ENCODE measurements around the gene VPS51.

Gene VPS51

GRCh38 chr11:65121865-65122696 is 26.1 kb downstream of the VPS51 start, which contains the start of the genes FAU and MRPL49:
TSS of gene FAU (minus strand) at chr11:65122134. CDS start at chr11:65121813, 321 bp downstream.
TSS of gene MRPL49 (plus strand) at chr11:65122321. CDS start at chr11:65122347, 26 bp downstream.
- DNase-seq: peak; percentile 98 to 99 (median 98)

GRCh38 chr11:65124480-65125196 is 28.6 kb downstream of the VPS51 start:
- no peak for DNase-seq

GRCh38 chr11:65125197-65126056 is 29.4 kb downstream of the VPS51 start:
- no peak for DNase-seq

- no peak for DNase-seq
Measured at GRCh38 chr11:65126624-65127274, 30.7 kb downstream of the VPS51 start.

GRCh38 chr11:65127473-65128181 is 31.6 kb downstream of the VPS51 start:
- DNase-seq: no peak

- no peak for DNase-seq
Measured at GRCh38 chr11:65128182-65129145, 32.5 kb downstream of the VPS51 start.

GRCh38 chr11:65129649-65130441 is 33.8 kb downstream of the VPS51 start:
- DNase-seq: no peak

GRCh38 chr11:65130631-65131416 is 34.8 kb downstream of the VPS51 start:
- DNase-seq: no peak

- DNase-seq: no peak
Measured at GRCh38 chr11:65131417-65131776, 35.4 kb downstream of the VPS51 start.

GRCh38 chr11:65131895-65132237 is 35.9 kb downstream of the VPS51 start:
- DNase-seq: no peak

- no peak for DNase-seq
Measured at GRCh38 chr11:65132238-65132987, 36.4 kb downstream of the VPS51 start.

- peak; percentile 39 to 65 (median 44) for DNase-seq
Measured at GRCh38 chr11:65132988-65133700, 37.1 kb downstream of the VPS51 start.

- peak in 1 of 3 donors; percentile 14 for DNase-seq
Measured at GRCh38 chr11:65133724-65134123, 37.7 kb downstream of the VPS51 start.

GRCh38 chr11:65134240-65134951 is 38.4 kb downstream of the VPS51 start, which contains the start of gene SYVN1:
TSS of gene SYVN1 (minus strand) at chr11:65134519. CDS start at chr11:65133601, 918 bp downstream.
- peak; percentile 90 to 95 (median 92) for DNase-seq

- peak; percentile 89 to 93 (median 90) for DNase-seq
Measured at GRCh38 chr11:65134952-65135632, 39.1 kb downstream of the VPS51 start.

GRCh38 chr11:65135633-65136145 is 39.7 kb downstream of the VPS51 start:
- no peak for DNase-seq
